Cortex of kidney (tissue), 1 donor: Measurements from ENCODE around the gene CNTNAP2.

Experiments
- DNase-seq: peaks from one replicate; lab custom pipeline; 2025; lab: John Stamatoyannopoulos, UW

CNTNAP2 gene

DNA sequence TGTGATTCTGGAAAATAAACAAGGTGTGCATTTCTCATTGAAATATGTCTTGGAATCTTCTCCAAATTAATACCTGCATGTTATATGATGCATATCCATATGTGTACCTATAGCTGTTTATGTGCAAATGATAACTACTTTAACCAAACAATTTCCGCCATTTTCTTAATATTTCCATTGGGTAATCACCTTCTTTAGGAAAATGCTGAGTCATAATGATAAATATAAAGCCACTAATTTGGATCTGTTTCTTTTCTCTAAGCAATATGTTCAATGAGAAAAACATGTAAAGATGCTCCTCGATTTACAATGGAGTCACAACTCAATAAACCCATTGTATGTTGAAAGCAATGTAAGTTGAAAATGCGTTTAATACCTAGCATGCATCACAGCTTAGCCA is 574.4 kb downstream of the CNTNAP2 start:
- no peak for DNase-seq

DNA sequence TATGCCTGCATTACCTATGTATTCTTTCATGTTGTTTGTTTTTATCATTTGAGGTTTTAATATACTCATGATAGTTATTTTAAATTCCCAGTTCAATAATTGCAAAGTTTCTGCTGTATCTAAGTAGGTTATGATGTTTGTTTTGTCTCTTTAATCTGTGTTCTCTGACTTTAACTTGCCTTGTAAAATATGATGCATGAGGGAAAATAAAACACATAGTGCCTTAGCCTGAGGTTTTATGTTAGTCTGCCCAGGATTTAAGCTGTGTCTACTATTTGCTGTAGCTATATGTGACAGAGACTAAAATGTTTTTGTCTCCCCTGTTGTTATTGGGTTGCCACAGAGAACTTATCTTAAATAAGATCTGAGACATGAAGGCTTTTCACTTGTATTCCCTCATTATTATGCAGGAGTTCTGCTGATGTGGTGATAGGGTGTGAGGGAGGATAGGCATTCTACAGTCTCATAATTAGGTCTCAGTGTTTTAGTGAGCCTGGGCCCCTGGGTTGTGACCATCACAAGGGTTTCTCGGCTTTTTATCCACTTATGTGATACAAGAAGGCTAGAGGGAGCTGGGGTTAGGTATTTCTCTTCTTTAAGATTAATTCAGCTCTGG is 582.5 kb downstream of the CNTNAP2 start:
- DNase-seq: no peak

DNA sequence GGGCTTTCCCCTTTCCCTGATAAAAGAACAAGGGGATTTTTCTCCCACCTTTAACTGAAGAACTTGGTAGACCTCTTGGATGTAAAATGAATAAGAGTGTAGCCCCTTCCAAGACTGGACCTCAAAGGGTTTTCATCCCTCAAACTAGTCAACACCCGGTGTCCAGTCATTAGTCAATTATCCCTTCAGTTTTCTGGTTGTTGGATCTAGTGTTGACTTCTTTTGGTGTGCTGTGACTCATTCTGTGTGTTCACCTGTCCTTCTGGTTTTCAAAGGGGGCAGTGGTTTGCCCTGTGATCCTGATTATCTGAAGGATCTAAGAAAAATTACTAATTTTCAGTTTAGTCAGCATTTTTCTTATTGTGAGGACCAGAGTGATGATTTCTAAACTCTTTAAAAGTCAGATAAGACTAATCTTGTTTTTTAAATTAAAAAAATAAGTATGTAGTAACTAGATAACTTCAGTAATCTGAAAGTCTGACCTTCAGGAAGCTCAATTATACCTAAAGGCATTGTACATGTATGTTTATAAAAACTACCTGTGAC is 583.5 kb downstream of the CNTNAP2 start:
- no peak for DNase-seq

DNA sequence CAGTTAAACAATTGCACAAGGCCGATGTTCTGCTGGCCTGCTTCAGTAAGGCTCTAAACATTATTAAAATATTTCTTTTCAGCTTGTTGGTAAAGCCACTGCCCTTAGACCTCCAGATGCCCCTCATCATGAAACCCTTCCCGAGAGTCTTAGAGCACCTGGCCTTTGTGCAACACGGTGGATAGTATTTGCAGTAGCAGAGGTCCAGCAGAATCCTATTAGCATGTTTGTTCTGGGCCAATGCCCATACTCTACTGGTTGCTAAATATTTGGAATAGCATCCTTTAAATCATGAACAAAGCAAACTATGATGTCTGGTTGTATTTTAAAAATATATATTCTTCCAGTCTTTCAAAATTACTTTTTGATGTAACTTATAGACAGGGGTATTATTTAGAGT is 584.6 kb downstream of the CNTNAP2 start:
- no peak for DNase-seq

DNA sequence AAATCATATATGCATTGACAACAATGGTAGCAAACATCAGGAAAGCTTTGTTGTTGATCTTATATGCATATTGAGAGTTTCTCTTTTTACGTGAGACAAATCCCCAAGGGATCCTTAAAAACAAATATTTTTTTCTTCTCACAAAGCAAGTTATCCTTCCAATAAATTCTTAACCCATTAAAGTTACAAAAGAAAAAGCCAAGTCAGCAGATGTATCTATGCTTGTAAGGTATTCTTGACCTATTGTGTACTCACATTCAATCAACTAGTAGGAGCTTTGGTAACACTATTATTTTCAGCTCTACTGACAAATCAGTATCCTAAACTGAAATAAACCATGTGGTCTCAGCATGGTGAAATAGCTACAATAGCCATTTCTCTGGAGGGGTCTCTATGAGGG is 586.3 kb downstream of the CNTNAP2 start:
- DNase-seq: no peak

DNA sequence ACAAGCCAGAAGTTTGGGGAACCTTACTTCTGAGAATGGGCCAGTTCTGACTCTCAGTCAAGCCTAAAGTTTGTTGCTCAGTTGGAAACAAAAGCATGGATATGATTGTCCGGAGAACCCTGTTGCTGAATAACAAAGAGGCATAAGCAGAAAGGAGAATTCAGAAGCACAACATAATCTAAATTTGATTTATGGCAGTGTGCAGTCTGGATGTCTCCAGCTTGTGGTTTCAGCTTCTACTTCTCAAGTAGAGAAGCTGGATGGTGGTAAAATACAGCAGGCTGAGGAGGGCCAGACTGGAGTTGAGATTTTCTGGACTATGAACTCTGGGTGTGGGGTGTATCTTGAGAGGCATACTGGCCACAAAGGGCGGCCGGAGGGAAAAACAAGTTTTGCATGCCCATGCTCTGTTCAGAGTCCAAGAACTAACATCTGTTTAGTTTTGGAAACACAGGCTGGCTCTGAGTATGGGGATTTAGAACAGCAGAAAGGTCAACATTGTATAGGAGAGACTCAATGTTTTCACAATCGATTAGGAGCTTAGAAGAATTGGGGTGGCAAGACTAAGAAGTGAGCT is 592.9 kb downstream of the CNTNAP2 start:
- DNase-seq: no peak

DNA sequence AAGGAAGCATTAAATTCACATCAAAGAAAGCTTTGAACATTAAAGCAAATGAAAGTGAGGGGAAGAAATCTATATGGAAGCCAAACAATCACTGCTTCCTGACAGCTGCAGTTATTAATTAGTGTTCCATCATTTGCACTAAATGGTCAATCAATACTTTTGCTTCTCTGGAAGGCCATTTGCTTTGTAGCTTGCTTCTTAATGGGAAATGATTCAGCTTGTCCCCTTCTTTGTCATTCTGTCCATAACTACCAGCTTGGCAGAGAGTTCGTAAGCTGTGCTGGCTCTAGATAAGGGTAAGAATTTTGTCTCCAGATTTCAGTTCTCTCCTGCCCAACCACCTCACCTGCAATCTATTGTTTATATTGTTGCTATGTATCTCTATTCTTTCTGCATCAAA is 596.6 kb downstream of the CNTNAP2 start:
- no peak for DNase-seq

DNA sequence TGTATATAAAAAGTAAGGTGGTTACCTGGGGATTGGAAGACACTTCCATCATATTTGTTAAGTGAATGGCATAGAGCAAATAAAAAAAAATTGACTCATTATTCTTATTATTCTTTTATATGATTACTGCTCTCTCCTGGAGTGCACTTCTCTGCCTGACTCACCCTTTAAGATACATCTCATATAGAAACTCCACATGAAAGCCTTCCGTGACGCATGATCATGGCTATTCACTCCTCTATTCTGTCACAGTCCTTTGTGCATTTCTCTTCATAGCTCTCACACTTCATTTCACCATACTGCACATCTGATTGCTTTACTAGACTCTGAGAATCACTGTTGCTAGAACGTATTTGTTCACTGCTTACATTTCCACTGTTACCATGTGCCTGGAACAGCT is 597.3 kb downstream of the CNTNAP2 start:
- DNase-seq: no peak

DNA sequence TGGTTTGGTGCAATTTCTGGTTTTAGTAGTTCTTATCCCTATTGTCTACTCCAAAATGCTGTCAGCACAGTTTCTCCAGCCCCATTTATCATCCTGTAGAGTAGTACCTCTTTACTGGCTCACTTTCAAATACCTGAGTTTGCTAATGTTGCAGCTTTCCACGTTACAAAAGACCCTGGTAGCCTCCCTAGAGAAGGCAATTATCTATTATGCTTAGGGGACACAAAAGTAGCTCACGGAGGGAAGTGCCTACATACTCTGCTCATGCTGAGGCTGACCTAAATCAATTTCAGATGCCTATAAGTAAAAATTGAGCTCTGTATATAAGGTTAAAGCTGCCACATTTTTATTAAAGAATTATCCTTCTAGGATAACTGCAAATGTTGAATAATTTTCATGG is 603.6 kb downstream of the CNTNAP2 start:
- DNase-seq: no peak

DNA sequence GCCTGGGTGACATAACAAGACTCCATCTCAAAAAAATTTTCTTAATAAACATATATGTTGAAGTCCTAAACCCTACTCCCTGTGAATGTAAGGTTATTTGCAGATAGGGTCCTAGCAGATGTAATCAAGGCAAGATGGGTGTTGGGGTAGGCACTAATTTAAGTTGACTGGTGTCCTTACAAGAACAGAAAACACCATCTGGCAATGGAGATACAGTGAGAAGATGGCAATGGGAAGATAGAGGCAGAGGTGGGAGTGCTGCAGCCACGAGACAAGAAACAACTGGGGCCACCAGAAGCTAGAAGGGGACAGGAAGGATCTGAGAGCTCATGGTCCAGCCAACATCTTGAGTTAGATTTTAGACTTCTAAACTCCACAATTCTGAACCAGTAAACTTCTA is 606.4 kb downstream of the CNTNAP2 start:
- no peak for DNase-seq

DNA sequence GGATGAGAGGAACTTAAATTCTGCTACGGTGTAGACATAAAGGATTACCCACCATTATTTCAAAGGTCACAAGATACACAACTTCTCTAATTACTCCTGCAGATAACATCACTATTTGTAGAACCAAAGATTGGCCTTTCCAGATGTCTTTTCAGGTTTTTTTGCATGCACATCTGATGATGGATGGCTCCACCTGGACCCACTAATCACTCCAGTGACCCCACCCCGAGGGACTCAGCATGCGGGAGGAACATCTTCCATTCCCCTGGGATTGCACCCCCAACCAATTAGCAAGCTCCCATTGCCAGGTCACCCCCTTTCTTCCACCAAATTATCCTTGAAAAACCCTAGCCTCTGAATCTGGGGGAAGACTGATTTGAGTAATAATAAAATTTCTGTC is 608.9 kb downstream of the CNTNAP2 start:
- DNase-seq: no peak

DNA sequence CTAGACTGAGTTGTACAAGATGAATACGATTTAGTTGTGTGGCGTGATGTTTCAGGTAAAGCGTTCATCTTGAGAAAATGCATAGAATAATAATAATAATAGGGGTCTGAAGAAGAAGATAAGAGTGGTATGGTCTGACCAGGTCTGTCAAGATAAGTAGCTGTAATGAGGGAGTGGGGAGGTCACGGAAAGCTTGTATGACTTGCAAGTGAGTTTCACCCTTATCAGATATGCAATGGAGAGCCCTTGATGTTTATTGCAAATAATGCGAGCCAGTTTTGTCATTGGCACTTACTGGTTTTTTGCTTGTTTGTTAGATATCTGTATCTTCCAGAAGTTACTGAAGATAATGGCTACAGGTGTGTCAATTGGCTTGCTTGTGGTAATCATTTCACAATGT is 611.5 kb downstream of the CNTNAP2 start:
- no peak for DNase-seq

DNA sequence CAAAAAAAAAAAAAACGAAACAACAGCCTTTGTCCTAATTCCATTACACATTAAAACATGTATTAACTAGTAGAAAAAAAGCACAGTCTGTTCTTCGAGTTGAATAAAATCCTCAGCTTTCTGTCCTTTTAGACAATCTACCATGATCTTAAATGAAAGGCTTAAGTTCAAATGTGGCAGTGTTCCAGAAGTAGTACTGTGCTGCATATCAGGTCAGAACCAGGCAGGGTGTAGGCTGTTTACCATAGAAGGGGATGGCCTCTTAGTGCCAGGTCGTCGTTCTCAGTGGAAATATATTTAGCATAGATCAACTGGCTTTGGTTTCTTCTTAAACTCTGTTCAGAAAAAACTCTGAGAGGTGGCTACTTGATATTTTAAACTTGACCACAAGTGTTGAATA is 612.0 kb downstream of the CNTNAP2 start:
- no peak for DNase-seq

DNA sequence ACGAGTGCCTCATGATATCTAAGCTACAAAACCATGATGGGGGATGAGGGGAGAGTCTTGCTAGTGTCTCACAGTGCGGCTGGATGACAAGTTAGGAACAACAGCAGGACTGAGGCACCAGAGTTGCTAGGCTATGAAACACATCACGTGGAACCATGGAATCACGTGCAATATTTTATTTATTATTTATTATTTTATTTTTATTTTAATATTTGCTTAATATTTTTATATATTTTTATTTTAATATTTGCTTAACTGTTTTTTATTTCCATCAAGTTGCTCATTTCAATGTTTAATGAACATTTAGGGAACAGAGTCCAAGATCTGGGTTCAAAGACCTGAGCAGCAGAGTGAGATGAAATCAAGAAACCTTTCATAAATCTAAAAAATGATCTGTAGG is 614.6 kb downstream of the CNTNAP2 start:
- DNase-seq: no peak

DNA sequence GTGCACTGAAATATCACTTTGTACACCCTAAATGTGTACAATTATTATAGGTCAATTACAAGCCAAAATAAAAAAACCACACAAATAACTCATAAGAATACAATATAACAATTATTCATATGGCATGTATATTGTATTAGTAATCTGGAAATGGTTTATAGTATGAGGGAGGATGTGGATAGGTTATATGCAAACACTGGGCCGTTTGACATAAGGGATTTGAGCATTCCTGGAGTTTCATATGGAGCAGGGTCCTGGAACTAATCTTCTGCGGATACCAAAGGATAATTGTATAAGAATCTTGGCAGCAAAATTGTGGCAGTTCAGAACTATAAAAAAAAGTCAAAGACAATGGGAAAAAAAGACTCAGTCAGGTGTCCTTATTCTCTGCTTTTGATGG is 619.4 kb downstream of the CNTNAP2 start:
- no peak for DNase-seq

DNA sequence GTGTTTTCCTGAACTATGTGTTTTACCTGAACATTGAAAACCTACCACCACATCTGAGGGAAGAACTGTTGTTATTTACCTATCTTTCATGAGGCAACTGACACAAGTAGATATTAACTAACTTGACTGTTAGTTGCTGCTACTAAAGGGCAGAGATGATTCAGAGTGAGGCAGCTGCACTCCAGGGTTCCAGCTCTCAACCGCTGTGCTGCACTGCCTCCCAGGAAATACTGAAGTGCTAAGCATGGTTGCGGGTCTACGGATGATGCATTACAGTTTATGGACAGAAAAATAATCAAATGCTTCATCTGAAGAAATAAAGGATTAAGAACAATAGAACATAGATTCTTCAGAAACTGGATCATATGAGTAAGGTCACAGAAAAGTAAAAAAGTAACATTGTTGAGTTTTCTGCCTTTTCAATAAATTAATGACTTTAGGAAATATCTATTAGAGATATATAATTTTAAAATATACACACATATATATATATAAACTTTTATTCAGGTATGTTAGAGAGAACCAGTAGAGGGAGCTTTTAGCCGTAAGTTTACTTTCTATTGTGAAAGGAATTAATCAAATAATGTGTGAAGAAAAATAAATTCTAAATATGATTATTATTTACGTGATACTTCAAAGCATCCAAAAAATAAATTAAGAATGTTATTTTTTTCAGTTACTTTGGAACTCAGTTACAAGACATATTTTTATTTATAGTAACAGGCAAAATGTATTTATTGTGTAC is 620.0 kb downstream of the CNTNAP2 start:
- DNase-seq: no peak

DNA sequence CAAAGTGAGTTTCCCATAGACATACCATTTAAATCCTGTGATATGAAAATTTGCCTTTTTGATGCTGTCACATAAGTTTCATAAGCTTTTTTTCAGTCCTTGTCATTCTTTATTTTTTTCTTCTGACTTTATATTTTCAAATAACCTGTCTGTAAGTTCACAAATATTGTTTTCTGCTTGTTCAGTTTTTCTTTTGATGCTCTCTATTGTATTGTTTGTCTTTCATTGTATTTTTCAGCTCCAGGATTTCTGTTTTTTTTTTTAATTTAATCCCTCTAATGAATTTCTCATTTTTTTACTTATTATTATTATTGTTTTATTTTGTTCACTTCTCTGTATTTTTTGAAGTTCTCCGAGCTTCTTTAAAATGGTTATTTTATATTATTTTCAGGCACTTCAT is 623.4 kb downstream of the CNTNAP2 start:
- no peak for DNase-seq

DNA sequence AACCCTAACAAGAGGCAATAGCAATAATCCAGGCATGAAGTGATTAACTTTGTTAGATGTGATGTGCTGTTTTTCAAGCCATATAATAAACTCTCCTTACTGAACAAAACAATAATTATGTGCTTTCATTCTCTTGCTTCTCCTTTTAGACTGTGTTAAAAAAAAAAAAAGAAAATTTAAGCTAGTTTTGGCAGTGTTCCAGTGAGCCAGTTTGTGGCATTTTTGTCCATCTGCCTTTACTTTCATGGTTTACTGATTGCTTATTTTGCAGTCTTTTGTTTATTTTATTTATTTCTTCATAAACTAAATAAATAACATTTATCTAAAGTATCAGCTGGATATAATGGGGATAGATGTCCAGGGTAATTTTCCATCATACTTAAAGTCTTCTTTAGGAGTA is 625.3 kb downstream of the CNTNAP2 start:
- no peak for DNase-seq

DNA sequence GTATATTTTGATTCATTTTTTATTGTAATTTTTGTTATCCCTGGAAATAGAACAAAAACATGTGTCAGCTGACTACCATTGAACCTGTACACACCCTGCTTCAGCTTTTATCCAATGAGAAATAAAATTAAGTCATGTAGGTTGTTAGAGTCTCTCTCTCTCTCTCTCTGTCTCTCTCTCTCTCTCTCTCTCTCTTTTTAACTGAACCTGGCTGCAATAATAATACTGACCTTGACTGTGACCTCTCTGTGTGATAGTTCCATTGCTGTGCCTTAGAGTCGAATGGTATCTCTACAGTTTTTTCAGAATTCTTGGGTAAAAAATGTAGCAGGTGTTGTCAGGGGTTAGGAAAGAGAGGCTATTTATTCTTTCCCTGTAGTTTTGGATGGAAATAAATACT is 637.8 kb downstream of the CNTNAP2 start:
- DNase-seq: no peak

DNA sequence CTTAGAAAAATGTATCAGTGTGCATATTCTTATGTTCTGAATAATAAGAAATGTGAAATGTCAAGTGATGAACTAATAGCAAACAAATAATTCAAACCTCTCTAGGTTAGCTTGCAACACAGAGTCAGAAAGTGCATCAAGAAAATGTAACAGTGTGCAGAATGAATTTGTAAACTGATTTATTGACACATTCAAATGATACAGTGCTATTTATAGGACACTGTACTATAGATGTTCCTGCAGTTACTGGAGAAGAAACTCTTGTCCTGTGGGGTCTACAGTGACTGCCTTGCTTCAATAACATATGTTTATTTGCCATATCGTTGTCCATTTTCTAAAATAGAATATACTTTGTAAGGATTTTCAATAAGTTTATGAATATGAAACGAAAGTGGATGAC is 639.0 kb downstream of the CNTNAP2 start:
- DNase-seq: no peak

DNA sequence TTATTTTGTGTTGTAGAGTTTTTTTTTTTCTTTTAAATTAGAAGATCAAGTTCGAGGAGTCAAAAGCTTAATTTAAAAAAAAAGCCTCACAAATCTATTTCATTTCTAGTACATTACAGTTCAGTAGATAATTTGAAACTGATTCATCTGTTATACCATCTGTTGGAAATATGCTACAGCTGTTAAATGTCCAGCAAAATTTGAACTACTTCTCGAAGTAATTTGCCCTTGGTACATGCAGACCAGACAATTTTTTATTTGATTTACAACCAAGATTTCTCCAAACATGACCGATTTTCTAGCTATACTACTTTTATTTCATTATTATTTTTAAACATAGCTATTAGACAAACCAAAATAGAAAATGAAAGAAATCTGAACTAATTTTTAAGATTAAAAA is 647.9 kb downstream of the CNTNAP2 start:
- DNase-seq: no peak

DNA sequence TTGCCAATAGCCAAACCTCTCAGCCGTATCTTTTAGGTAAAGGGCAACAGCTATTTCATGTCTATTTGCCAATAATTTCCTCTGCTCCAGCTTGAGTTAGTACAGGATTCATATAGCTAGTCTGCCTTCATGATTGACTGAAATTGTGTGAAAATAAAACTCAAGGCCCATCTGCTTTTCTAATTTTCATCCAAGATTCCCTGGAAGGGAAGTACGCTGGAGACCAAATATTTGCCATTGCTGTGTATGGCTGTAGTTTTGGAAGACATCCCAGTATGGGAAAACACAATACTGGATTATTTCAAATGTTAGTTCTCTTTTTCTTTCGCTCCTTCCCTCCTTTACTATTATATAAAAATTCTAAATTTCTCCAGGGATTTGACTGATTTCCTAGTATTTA is 652.4 kb downstream of the CNTNAP2 start:
- DNase-seq: no peak

DNA sequence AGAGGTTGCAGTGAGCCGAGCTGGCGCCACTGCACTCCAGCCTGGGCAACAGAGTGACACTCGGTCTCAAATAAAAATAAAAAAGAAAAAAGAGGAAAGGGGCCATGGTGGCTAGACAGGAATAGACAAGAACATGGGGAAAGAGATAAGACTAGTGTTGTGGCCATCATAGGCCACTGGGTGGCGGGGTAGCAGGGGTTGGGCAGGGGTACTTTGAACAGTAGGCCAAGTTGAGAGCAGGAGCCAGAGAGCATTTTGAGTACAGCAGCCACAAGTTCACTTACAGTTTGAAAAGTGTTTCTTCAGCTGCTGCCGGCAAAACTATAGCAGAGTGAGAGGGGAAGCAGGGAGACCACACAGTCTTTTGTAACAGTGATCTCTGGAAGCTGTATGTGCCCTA is 656.0 kb downstream of the CNTNAP2 start:
- no peak for DNase-seq
